IMR-90 (cell line): ENCODE results near the gene OCIAD1. TPM values are rescaled to one million over a fixed set of nuclear protein-coding genes. Genes with fewer than 3 reads are reported as not detected.
A peak's percentile ranks its signal among the peaks of the same experiment; 100 is the strongest.

Source experiments
- ATAC-seq: fragments of 200-7000 bp; cut with Tn5 transposase; 2 replicates; pipeline ENCODE4 v1.9.1; 2020; ENCODE audit warnings: low read depth, mild to moderate bottlenecking, moderate library complexity
- BruUV-seq: library from RNA; stranded (reverse); fragments of 400-500 nt; replicated peaks from 2 replicates; lab custom pipeline; 2021; lab: Mats Ljungman, UMichigan
- CTCF ChIA-PET: fragments of 300-600 bp; formaldehyde crosslinking; extraction: SDS; loops from one replicate; lab custom pipeline; 2021; ENCODE audit warnings: antibody characterized with exemption; lab: Yijun Ruan, JAX
- POLR2A ChIA-PET: fragments of 300-600 bp; sonication (Branson Sonifier 250); formaldehyde crosslinking; loops from one replicate; lab custom pipeline; 2022; ENCODE audit warnings: antibody characterized with exemption; ENCODE audit not compliant: unreplicated experiment; lab: Charles Lee
- DNase-seq: peaks from one replicate; pipeline ENCODE4 v3.0.0; 2013
- H2AFZ ChIP-seq: replicated peaks from 2 replicates; pipeline ENCODE3; 2013; ENCODE audit warnings: low read length, mild to moderate bottlenecking; ENCODE audit not compliant: poor library complexity
- H2AK5ac ChIP-seq: 2 replicates; pipeline ENCODE4 v1.6.1; 2013; ENCODE audit warnings: low read depth, low read length, inconsistent platforms
- H2AK9ac ChIP-seq: replicated peaks from 2 replicates; pipeline ENCODE3; 2013; ENCODE audit warnings: mild to moderate bottlenecking, low read depth, low read length, moderate library complexity; ENCODE audit not compliant: poor library complexity
- H2BK120ac ChIP-seq: 2 replicates; pipeline ENCODE4 v1.6.1; 2013; ENCODE audit warnings: low read depth, low read length, inconsistent platforms
- H2BK15ac ChIP-seq: 3 replicates; pipeline ENCODE4 v1.6.1; 2013; ENCODE audit warnings: low read depth, low read length, inconsistent platforms
- H2BK20ac ChIP-seq: 2 replicates; pipeline ENCODE4 v1.6.1; 2013; ENCODE audit warnings: low read depth, mild to moderate bottlenecking, inconsistent platforms, low read length, moderate library complexity
- H2BK5ac ChIP-seq: 2 replicates; pipeline ENCODE4 v1.6.1; 2013; ENCODE audit warnings: mild to moderate bottlenecking, low read depth, low read length, inconsistent platforms; ENCODE audit not compliant: poor library complexity, severe bottlenecking
- H3K14ac ChIP-seq: replicated peaks from 2 replicates; pipeline ENCODE4 v1.6.1; 2013; ENCODE audit warnings: low read depth, low read length, inconsistent platforms
- H3K18ac ChIP-seq: 2 replicates; pipeline ENCODE4 v1.6.1; 2013; ENCODE audit warnings: low read depth, low read length, control low read depth
- H3K23ac ChIP-seq: 2 replicates; pipeline ENCODE4 v1.6.1; 2013; ENCODE audit warnings: low read depth, low read length, inconsistent platforms
- H3K27ac ChIP-seq: 2 replicates; pipeline ENCODE4 v1.5.1; 2013; ENCODE audit warnings: mild to moderate bottlenecking, control low read depth, low read length; ENCODE audit not compliant: insufficient read depth
- H3K27me3 ChIP-seq: 2 replicates; pipeline ENCODE4 v1.6.1; 2013; ENCODE audit warnings: low read length; ENCODE audit not compliant: control insufficient read depth, insufficient read depth
- H3K36me3 ChIP-seq: 2 replicates; pipeline ENCODE4 v1.6.1; 2013; ENCODE audit warnings: low read length, mixed read lengths; ENCODE audit not compliant: control insufficient read depth, insufficient read depth
- H3K4ac ChIP-seq: 2 replicates; pipeline ENCODE4 v1.6.1; 2013; ENCODE audit warnings: low read depth, low read length, inconsistent platforms
- H3K4me1 ChIP-seq: 2 replicates; pipeline ENCODE4 v1.6.1; 2013; ENCODE audit warnings: low read length, mixed read lengths; ENCODE audit not compliant: control insufficient read depth, insufficient read depth
- H3K4me2 ChIP-seq: 2 replicates; pipeline ENCODE4 v1.6.1; 2013; ENCODE audit warnings: low read depth, mild to moderate bottlenecking, control low read depth, low read length, moderate library complexity
- H3K4me3 ChIP-seq: 2 replicates; pipeline ENCODE4 v1.5.1; 2013; ENCODE audit warnings: low read depth, mild to moderate bottlenecking, control low read depth, low read length, moderate library complexity; ENCODE audit not compliant: insufficient read depth
- H3K56ac ChIP-seq: 2 replicates; pipeline ENCODE4 v1.6.1; 2013; ENCODE audit warnings: low read length, inconsistent platforms; ENCODE audit not compliant: insufficient read depth; ENCODE audit errors: extremely low read depth
- H3K79me1 ChIP-seq, 2 experiments: 2 replicates each; pipeline ENCODE4 v1.6.1; 2013; ENCODE audit warnings: low read length in 2 of 2, inconsistent platforms in 1 of 2, low read depth in 1 of 2
- H3K9ac ChIP-seq: 2 replicates; pipeline ENCODE4 v1.6.1; 2013; ENCODE audit warnings: low read depth, low read length, control low read depth
- H3K9me1 ChIP-seq: 2 replicates; pipeline ENCODE4 v1.6.1; 2013; ENCODE audit warnings: low read length, inconsistent platforms; ENCODE audit not compliant: insufficient read depth
- H3K9me3 ChIP-seq: 2 replicates; pipeline ENCODE4 v1.6.1; 2013; ENCODE audit warnings: low read length; ENCODE audit not compliant: control insufficient read depth, insufficient read depth
- H4K20me1 ChIP-seq: 2 replicates; pipeline ENCODE4 v1.6.1; 2013; ENCODE audit warnings: low read length, inconsistent platforms; ENCODE audit not compliant: insufficient read depth
- H4K5ac ChIP-seq: 2 replicates; pipeline ENCODE4 v1.6.1; 2013; ENCODE audit warnings: mild to moderate bottlenecking, low read depth, low read length, control low read depth
- H4K8ac ChIP-seq, 2 experiments: 2 replicates each; pipeline ENCODE4 v1.6.1; 2013; ENCODE audit warnings: low read depth in 2 of 2, low read length in 2 of 2, control low read depth in 1 of 2, inconsistent platforms in 1 of 2
- H4K91ac ChIP-seq: 2 replicates; pipeline ENCODE4 v1.6.1; 2013; ENCODE audit warnings: low read depth, low read length, inconsistent platforms; ENCODE audit not compliant: insufficient read depth
- BHLHE40 ChIP-seq: fragments of 150-350 bp; IDR thresholded peaks from 2 replicates; pipeline ENCODE4 v1.6.1; 2016; ENCODE audit warnings: mild to moderate bottlenecking, low read depth, low read length
- CEBPB ChIP-seq: IDR thresholded peaks from 2 replicates; pipeline ENCODE4 v1.6.1; 2012; ENCODE audit warnings: low read depth, low read length, improper control_type of control experiment
- CHD1 ChIP-seq: IDR thresholded peaks from 2 replicates; pipeline ENCODE4 v1.6.1; 2012; ENCODE audit warnings: low read depth, low read length, improper control_type of control experiment
- CTCF ChIP-seq: conservative IDR thresholded peaks from 2 replicates; pipeline ENCODE4 v1.5.1; 2012; ENCODE audit warnings: mild to moderate bottlenecking, low read depth, low read length, improper control_type of control experiment
- ELK1 ChIP-seq: fragments of 150-350 bp; IDR thresholded peaks from 2 replicates; pipeline ENCODE4 v1.6.1; 2016; ENCODE audit warnings: low read depth, mild to moderate bottlenecking, low read length, moderate library complexity, borderline replicate concordance
- FOS ChIP-seq: fragments of 150-350 bp; IDR thresholded peaks from 2 replicates; pipeline ENCODE4 v1.6.1; 2016; ENCODE audit warnings: low read depth, low read length
- MAFK ChIP-seq: IDR thresholded peaks from 2 replicates; pipeline ENCODE4 v1.6.1; 2012; ENCODE audit warnings: low read depth, low read length, improper control_type of control experiment
- MAZ ChIP-seq: IDR thresholded peaks from 2 replicates; pipeline ENCODE4 v1.6.1; 2012; ENCODE audit warnings: low read depth, mild to moderate bottlenecking, low read length, improper control_type of control experiment, moderate library complexity, borderline replicate concordance
- MXI1 ChIP-seq: IDR thresholded peaks from 2 replicates; pipeline ENCODE4 v1.6.1; 2012; ENCODE audit warnings: low read depth, mild to moderate bottlenecking, low read length, moderate library complexity, borderline replicate concordance
- NFE2L2 ChIP-seq: fragments of 150-350 bp; IDR thresholded peaks from 2 replicates; pipeline ENCODE4 v1.6.1; 2016; ENCODE audit warnings: low read depth, mild to moderate bottlenecking, low read length
- POLR2A ChIP-seq: IDR thresholded peaks from 2 replicates; pipeline ENCODE4 v1.6.1; 2012; ENCODE audit warnings: mild to moderate bottlenecking, low read depth, low read length
- RAD21 ChIP-seq: IDR thresholded peaks from 2 replicates; pipeline ENCODE4 v1.6.1; 2012; ENCODE audit warnings: low read length, improper control_type of control experiment
- RCOR1 ChIP-seq: IDR thresholded peaks from 2 replicates; pipeline ENCODE4 v1.6.1; 2012; ENCODE audit warnings: mild to moderate bottlenecking, low read length, improper control_type of control experiment; ENCODE audit not compliant: insufficient replicate concordance
- RFX5 ChIP-seq: IDR thresholded peaks from 2 replicates; pipeline ENCODE4 v1.8.0; 2012; ENCODE audit warnings: low read depth, mild to moderate bottlenecking, low read length, moderate library complexity
- SMC3 ChIP-seq: fragments of 150-350 bp; IDR thresholded peaks from 2 replicates; pipeline ENCODE4 v1.6.1; 2016; ENCODE audit warnings: low read depth, mild to moderate bottlenecking, antibody characterized with exemption, low read length, moderate library complexity
- USF2 ChIP-seq: fragments of 150-350 bp; IDR thresholded peaks from 2 replicates; pipeline ENCODE4 v1.6.1; 2017; ENCODE audit warnings: mild to moderate bottlenecking, antibody characterized with exemption, low read length, low read depth
- dilution Hi-C: fragments of 300-500 bp; cut with HindIII; formaldehyde crosslinking; loops from one replicate; pipeline ENCODE4 v1.14.3; 2018; ENCODE audit warnings: low sequenced_read_pairs; ENCODE audit not compliant: unreplicated experiment
- in situ Hi-C: fragments of 300-500 bp; cut with MboI; formaldehyde crosslinking; loops from 3 replicates; pipeline ENCODE4 v1.14.3; 2019; ENCODE audit warnings: low sequenced_read_pairs, inconsistent platforms, mixed read lengths
- intact Hi-C: fragments of 100-400 bp; cut with micrococcal nuclease; formaldehyde crosslinking; loops from 2 replicates; pipeline ENCODE4 v1.10.0; 2022
- polyA plus RNA-seq, 3 experiments: library from polyadenylated mRNA; depleted of rRNA; stranded (reverse); fragments of >200 nt; gene quantifications; 2 replicates each; pipeline ENCODE4 v1.2.3, GENCODE V29; 2012; ENCODE audit warnings: low replicate concordance in 1 of 3
- total RNA-seq: library from RNA; depleted of rRNA; stranded (reverse); fragments of >200 nt; gene quantifications from 2 replicates; pipeline ENCODE4 v1.2.3, GENCODE V29; 2012

Gene OCIAD1
- total and polyA plus RNA-seq, 2 of the 4 experiments (the other 2 are of a cell fraction), result 86.9 to 112 TPM

GRCh38 chr4:48902266-48902665 is 71.4 kb downstream of the OCIAD1 start:
- CTCF ChIA-PET, result no interaction called here
- peaks cover 0 to 7% of the 10 kb centered on the region in 2 experiments; a peak in 2 of 4 replicates for H3K79me1 ChIP-seq
- POLR2A ChIA-PET, result no interaction called here
- H3K56ac ChIP-seq, result no peak overlapping the region
- H3K27me3 ChIP-seq, result no peaks in the 10 kb centered on the region
- BruUV-seq, result no TSS peak
- H3K4ac ChIP-seq, result no peak overlapping the region
- no peak overlapping the region for H2BK120ac ChIP-seq
- no peaks in the 10 kb centered on the region for H3K9me3 ChIP-seq
- H4K8ac ChIP-seq, result no peak overlapping the region
- ATAC-seq (no peak), DNase-seq (peak; percentile 30)
- no peak overlapping the region for H3K9ac ChIP-seq
- intact Hi-C loops (no loop called here), dilution Hi-C loops (no loop called here), in situ Hi-C loops (no loop called here)
- H4K5ac ChIP-seq, result no peak overlapping the region
- no peak overlapping the region for H2BK15ac ChIP-seq
- no peak overlapping the region for H3K27ac ChIP-seq
- no peak overlapping the region for H2AK5ac ChIP-seq
- no peak for TF ChIP-seq POLR2A
- no peak for TF ChIP-seq BHLHE40
- TF ChIP-seq NFE2L2, result no peak
- no peak for TF ChIP-seq SMC3
- TF ChIP-seq MXI1, result no peak
- TF ChIP-seq ELK1, result no peak
- no peak for TF ChIP-seq MAZ
- no peak for TF ChIP-seq RFX5
- TF ChIP-seq CEBPB, result no peak
- no peak for TF ChIP-seq MAFK
- no peak for TF ChIP-seq USF2
- TF ChIP-seq RAD21, result no peak
- no peak for TF ChIP-seq RCOR1
- TF ChIP-seq CHD1, result no peak
- TF ChIP-seq CTCF, result no peak
- TF ChIP-seq FOS, result no peak
- H2AK9ac ChIP-seq, result no peak overlapping the region
- no peaks in the 10 kb centered on the region for H4K20me1 ChIP-seq
- H2BK20ac ChIP-seq, result no peak overlapping the region
- H2AFZ ChIP-seq, result peak overlapping the region; percentile 27
- peaks cover 1% of the 10 kb centered on the region; the same call in 1 of the 2 replicates for H3K4me1 ChIP-seq
- no peaks in the 10 kb centered on the region for H3K36me3 ChIP-seq
- H4K91ac ChIP-seq, result no peak overlapping the region
- no peak overlapping the region for H3K14ac ChIP-seq
- no peak overlapping the region for H3K4me2 ChIP-seq
- H2BK5ac ChIP-seq, result no peak overlapping the region
- no peak overlapping the region for H3K23ac ChIP-seq
- H3K4me3 ChIP-seq, result no peak overlapping the region
- H3K9me1 ChIP-seq, result peaks cover 10% of the 10 kb centered on the region
- H3K18ac ChIP-seq, result no peak overlapping the region
